Measurements from ENCODE around the gene ENAM. TPM values are rescaled to one million over a fixed set of nuclear protein-coding genes. Genes with fewer than 3 reads are reported as not detected.

ENAM gene
- total and polyA plus RNA-seq, 9 of the 15 experiments (the other 6 are each of a cell fraction or from before 2014, with no cell fraction given): 0.04 to 0.09 (median 0.04) TPM; not detected in 6

GRCh38 chr4:70687821-70688794 lies 59.6 kb downstream of the ENAM start, which contains the start of gene UTP3 (continued):
- TF ChIP-seq POU5F1 (IDR thresholded peaks at IDR 0.05; ENCODE audit: borderline replicate concordance, low read depth, low read length, partially characterized antibody): no peak
- no peak for TF ChIP-seq ZNF274 (IDR thresholded peaks at IDR 0.05; ENCODE audit: borderline replicate concordance, low read depth, low read length)
- TF ChIP-seq HLTF (IDR thresholded peaks at IDR 0.05): peak; percentile 92
- peak; percentile 95 for TF ChIP-seq MTA3 (IDR thresholded peaks at IDR 0.05; ENCODE audit: borderline replicate concordance)
- no peak for TF ChIP-seq ZBTB26 (CRISPR knock-in tag; IDR thresholded peaks at IDR 0.05)
- TF ChIP-seq ZHX1 (conservative IDR thresholded peaks at IDR 0.05; ENCODE audit: low read length): 0 out of 2 replicates have a peak, but pooled peaks have one; percentile 37
- no peak for TF ChIP-seq RNF219 (CRISPR knock-in tag; IDR thresholded peaks at IDR 0.05)
- no peak for TF ChIP-seq NFYB (IDR thresholded peaks at IDR 0.05; ENCODE audit: extremely low read depth, insufficient read length)
- TF ChIP-seq HNRNPK (IDR thresholded peaks at IDR 0.05; ENCODE audit: low read depth, low read length, poor library complexity, severe bottlenecking): no peak
- TF ChIP-seq ARHGAP35 (IDR thresholded peaks at IDR 0.05; ENCODE audit: partially characterized antibody): no peak
- TF ChIP-seq USF1 (CRISPR knock-in tag; IDR thresholded peaks at IDR 0.05): no peak
- TF ChIP-seq ZNF584 (CRISPR knock-in tag; IDR thresholded peaks at IDR 0.05; ENCODE audit: low read depth): peak; percentile 67; the same call in 1 of the 2 replicates
- no peak for TF ChIP-seq NONO (IDR thresholded peaks at IDR 0.05; ENCODE audit: low read depth in 2 of 2, low read length in 1 of 2)
- peak; percentile 95 for TF ChIP-seq POLR2A (conservative IDR thresholded peaks at IDR 0.05)
- TF ChIP-seq TRIM24 (IDR thresholded peaks at IDR 0.05): peak; percentile 56 to 99; a peak in 3 of 4 replicates
- peak; percentile 73 for TF ChIP-seq TBP (optimal IDR thresholded peaks at IDR 0.05; ENCODE audit: low read depth, low read length)
- no peak for TF ChIP-seq MCM7 (IDR thresholded peaks at IDR 0.05)
- peak; percentile 81 for TF ChIP-seq ZNF143 (CRISPR knock-in tag; IDR thresholded peaks at IDR 0.05)
- TF ChIP-seq IRF1 (CRISPR knock-in tag; IDR thresholded peaks at IDR 0.05; ENCODE audit: borderline replicate concordance): 0 out of 2 replicates have a peak, but pooled peaks have one; percentile 30

All from K562 (cell line).